Right lobe of liver (tissue), 4 donors: ENCODE results near the gene INSR.

ENCODE experiments used
- POLR2A ChIP-seq: fragments of 450-650 bp; IDR thresholded peaks from one replicate; pipeline ENCODE4 v1.6.1; 2017; ENCODE audit warnings: antibody characterized with exemption, mild to moderate bottlenecking
- TF ChIP-seq, protein P1 (sequence below), 4 donors: fragments of 200-600 bp in 3 of 4; fragments of 450-650 bp in 1 of 4; IDR thresholded peaks; one replicate each; pipeline versions ENCODE4 v1.5.1 to v1.8.0; 2016 to 2022; ENCODE audit warnings: antibody characterized with exemption in 4 of 4, mild to moderate bottlenecking in 2 of 4
- donor health status: DM: no; HTN: no; CAD: no.
- donor health status: DM: no; HTN: no; CAD: no.
- donor health status: DM: no; HTN: yes; CAD: no.

DNA sequence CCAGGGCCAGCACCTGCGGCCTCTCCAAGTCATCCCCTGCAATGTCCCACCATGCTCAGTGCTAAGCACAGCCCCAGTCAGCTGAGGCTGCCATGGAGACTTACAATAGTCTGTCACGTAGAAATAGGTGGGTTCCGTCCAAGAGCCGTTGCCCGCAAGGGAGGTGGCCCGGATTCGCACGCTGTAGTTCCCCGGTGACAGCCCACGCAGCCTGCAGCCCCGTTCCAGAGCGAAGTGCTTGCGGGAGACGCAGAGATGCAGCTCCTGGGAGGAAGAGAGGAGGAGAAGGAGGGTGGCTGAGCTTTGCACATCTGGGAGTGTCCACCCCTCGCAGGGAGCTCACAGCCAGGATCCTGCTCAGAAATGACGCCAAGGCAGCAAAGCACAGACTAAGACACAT is 162.2 kb downstream of the INSR start:
- TF ChIP-seq, protein P1, sequence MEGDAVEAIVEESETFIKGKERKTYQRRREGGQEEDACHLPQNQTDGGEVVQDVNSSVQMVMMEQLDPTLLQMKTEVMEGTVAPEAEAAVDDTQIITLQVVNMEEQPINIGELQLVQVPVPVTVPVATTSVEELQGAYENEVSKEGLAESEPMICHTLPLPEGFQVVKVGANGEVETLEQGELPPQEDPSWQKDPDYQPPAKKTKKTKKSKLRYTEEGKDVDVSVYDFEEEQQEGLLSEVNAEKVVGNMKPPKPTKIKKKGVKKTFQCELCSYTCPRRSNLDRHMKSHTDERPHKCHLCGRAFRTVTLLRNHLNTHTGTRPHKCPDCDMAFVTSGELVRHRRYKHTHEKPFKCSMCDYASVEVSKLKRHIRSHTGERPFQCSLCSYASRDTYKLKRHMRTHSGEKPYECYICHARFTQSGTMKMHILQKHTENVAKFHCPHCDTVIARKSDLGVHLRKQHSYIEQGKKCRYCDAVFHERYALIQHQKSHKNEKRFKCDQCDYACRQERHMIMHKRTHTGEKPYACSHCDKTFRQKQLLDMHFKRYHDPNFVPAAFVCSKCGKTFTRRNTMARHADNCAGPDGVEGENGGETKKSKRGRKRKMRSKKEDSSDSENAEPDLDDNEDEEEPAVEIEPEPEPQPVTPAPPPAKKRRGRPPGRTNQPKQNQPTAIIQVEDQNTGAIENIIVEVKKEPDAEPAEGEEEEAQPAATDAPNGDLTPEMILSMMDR (IDR thresholded peaks at IDR 0.05), result no peak
- TF ChIP-seq POLR2A, result no peak
